A673 (cell line): ENCODE measurements around the gene MAGI1. TPM values are rescaled to one million over a fixed set of nuclear protein-coding genes. Genes with fewer than 3 reads are reported as not detected.

Experiments used
- BruUV-seq: library from RNA; stranded (reverse); fragments of 400-500 nt; replicated peaks from 2 replicates; lab custom pipeline; 2021; lab: Mats Ljungman, UMichigan
- CTCF ChIA-PET: fragments of 300-600 bp; sonication (Branson Sonifier 250); formaldehyde crosslinking; loops from one replicate; lab custom pipeline; 2022; ENCODE audit warnings: antibody characterized with exemption; lab: Charles Lee
- POLR2A ChIA-PET: fragments of 300-600 bp; sonication (Branson Sonifier 250); formaldehyde crosslinking; loops from one replicate; lab custom pipeline; 2022; ENCODE audit warnings: antibody characterized with exemption; ENCODE audit not compliant: low non-redundant PET; lab: Charles Lee
- DNase-seq: peaks from one replicate; pipeline ENCODE4 v3.0.0-alpha.2; 2015; ENCODE audit warnings: low spot score
- H3K27ac ChIP-seq: fragments of 200-600 bp; sonication (generic); 2 replicates; pipeline ENCODE4 v1.5.1; 2016; ENCODE audit warnings: mixed run types, low read depth, mild to moderate bottlenecking, mixed read lengths, antibody characterized with exemption, low read length; ENCODE audit not compliant: poor library complexity, severe bottlenecking
- H3K27me3 ChIP-seq: fragments of 200-600 bp; sonication (generic); replicated peaks from 2 replicates; pipeline ENCODE4 v1.6.1; 2017; ENCODE audit warnings: mixed run types, low read depth, mild to moderate bottlenecking, mixed read lengths, antibody characterized with exemption, low read length; ENCODE audit not compliant: insufficient read depth, poor library complexity
- H3K36me3 ChIP-seq: fragments of 200-600 bp; sonication (generic); 2 replicates; pipeline ENCODE4 v1.6.1; 2016; ENCODE audit warnings: mixed run types, mild to moderate bottlenecking, mixed read lengths, antibody characterized with exemption, low read length; ENCODE audit not compliant: insufficient read depth, poor library complexity, severe bottlenecking
- H3K4me1 ChIP-seq: fragments of 200-600 bp; sonication (generic); 2 replicates; pipeline ENCODE4 v1.6.1; 2017; ENCODE audit warnings: mixed run types, mild to moderate bottlenecking, mixed read lengths, antibody characterized with exemption, low read length; ENCODE audit not compliant: insufficient read depth, poor library complexity, severe bottlenecking
- H3K4me3 ChIP-seq: fragments of 200-600 bp; sonication (generic); 2 replicates; pipeline ENCODE4 v1.5.1; 2016; ENCODE audit warnings: low read depth, mixed run types, mild to moderate bottlenecking, mixed read lengths, low read length; ENCODE audit not compliant: poor library complexity, severe bottlenecking
- H3K9me3 ChIP-seq: fragments of 200-600 bp; sonication (generic); 2 replicates; pipeline ENCODE4 v1.6.1; 2016; ENCODE audit warnings: mixed run types, low read depth, mild to moderate bottlenecking, mixed read lengths, antibody characterized with exemption, low read length; ENCODE audit not compliant: poor library complexity, severe bottlenecking
- EZH2 ChIP-seq: fragments of 200-600 bp; sonication (generic); IDR thresholded peaks from 2 replicates; pipeline ENCODE4 v1.6.1; 2017; ENCODE audit warnings: borderline replicate concordance, low read depth, mild to moderate bottlenecking, mixed read lengths, antibody characterized with exemption, low read length; ENCODE audit not compliant: poor library complexity, severe bottlenecking
- intact Hi-C: fragments of 100-400 bp; cut with micrococcal nuclease; formaldehyde crosslinking; loops from one replicate; pipeline ENCODE4 v1.10.0; 2022; ENCODE audit not compliant: unreplicated experiment
- total RNA-seq: library from RNA; stranded (reverse); gene quantifications from 2 replicates; pipeline ENCODE4 v1.2.3, GENCODE V29; 2021
- TF ChIP-seq, protein P1 (sequence below): fragments of 300-800, 200-600 bp; sonication (generic); conservative IDR thresholded peaks from 2 replicates; pipeline ENCODE4 v1.5.1; 2017; ENCODE audit warnings: low read depth, mild to moderate bottlenecking, antibody characterized with exemption, low read length, moderate library complexity, mixed read lengths

The MAGI1 gene
- total RNA-seq, 1 experiment from 2014 or later, result 30.5 TPM

DNA sequence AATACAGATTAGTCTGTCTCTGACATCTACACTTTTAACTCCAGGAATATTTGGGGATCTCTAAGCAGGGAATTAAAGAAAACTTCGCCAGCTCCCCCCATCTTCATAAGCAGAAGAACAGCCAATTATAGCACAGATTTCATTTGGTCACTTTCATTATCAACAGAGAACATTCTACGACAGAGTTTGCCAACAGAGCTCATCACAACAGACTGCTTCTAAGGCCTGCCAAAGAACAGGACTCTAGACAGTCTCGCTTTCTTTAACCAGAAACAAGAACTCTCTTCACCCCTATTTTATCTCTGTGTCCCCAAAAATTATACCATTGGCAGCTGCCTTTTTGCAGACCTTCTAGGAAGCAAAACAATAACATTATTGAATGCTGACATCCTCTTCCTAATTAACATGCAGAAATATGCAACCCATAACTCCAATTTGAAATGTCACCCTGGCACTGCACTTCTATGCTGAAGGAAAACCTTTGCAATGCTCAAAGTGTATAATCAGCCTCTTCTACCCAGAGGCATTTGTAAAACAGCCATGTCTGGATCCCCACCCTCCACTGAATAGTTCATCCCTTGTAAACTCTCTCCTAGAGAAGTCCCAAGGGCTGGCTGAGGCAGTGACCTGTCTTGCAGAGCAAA, 552.8 kb downstream of the MAGI1 start:
- no TSS peak for BruUV-seq
- POLR2A ChIA-PET, result interaction anchor here (0.7 kb wide), 1 partner anchor 34 kb away, joined by 4 read pairs; no protein-coding TSS in a partner anchor
- H3K4me1 ChIP-seq, result no peaks in the 10 kb centered on the region
- H3K9me3 ChIP-seq, result no peaks in the 10 kb centered on the region
- CTCF ChIA-PET, result no interaction called here
- no peak overlapping the region for H3K27ac ChIP-seq
- TF ChIP-seq, protein P1, sequence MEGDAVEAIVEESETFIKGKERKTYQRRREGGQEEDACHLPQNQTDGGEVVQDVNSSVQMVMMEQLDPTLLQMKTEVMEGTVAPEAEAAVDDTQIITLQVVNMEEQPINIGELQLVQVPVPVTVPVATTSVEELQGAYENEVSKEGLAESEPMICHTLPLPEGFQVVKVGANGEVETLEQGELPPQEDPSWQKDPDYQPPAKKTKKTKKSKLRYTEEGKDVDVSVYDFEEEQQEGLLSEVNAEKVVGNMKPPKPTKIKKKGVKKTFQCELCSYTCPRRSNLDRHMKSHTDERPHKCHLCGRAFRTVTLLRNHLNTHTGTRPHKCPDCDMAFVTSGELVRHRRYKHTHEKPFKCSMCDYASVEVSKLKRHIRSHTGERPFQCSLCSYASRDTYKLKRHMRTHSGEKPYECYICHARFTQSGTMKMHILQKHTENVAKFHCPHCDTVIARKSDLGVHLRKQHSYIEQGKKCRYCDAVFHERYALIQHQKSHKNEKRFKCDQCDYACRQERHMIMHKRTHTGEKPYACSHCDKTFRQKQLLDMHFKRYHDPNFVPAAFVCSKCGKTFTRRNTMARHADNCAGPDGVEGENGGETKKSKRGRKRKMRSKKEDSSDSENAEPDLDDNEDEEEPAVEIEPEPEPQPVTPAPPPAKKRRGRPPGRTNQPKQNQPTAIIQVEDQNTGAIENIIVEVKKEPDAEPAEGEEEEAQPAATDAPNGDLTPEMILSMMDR, result no peak
- no peak for TF ChIP-seq EZH2
- H3K27me3 ChIP-seq, result no peaks in the 10 kb centered on the region
- no peaks in the 10 kb centered on the region for H3K36me3 ChIP-seq
- no peak overlapping the region for H3K4me3 ChIP-seq
- intact Hi-C loops, result no loop called here
- no peak for DNase-seq

DNA sequence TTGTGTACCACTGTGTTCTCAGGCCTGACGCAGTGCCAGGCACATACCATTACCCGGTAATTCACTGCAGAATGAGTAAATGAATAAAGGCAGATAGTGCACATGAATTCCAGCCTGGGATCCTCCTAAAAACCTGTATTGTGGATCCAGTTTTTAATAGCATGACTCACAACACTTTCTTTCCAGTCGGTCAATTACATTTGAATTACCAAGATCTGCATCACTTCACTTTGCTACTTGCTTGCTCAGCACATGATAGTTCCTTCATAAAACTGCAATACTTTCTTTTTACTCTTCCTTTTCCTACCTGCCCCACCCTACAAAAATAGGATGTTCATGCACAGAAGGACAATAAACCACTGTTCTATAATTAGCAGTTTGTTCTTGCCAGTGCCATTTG, 553.8 kb downstream of the MAGI1 start:
- ChIA-PET CTCF (no interaction called here), POLR2A (no interaction called here)
- TF ChIP-seq, protein P1, result no peak
- no peak for TF ChIP-seq EZH2
- Histone ChIP-seq H3K36me3 (no peaks in the 10 kb centered on the region), H3K27me3 (no peaks in the 10 kb centered on the region), H3K4me3 (no peak overlapping the region), H3K9me3 (no peaks in the 10 kb centered on the region), H3K4me1 (no peaks in the 10 kb centered on the region), H3K27ac (no peak overlapping the region)
- intact Hi-C loops, result no loop called here
- DNase-seq, result peak; percentile 7
- no TSS peak for BruUV-seq

DNA sequence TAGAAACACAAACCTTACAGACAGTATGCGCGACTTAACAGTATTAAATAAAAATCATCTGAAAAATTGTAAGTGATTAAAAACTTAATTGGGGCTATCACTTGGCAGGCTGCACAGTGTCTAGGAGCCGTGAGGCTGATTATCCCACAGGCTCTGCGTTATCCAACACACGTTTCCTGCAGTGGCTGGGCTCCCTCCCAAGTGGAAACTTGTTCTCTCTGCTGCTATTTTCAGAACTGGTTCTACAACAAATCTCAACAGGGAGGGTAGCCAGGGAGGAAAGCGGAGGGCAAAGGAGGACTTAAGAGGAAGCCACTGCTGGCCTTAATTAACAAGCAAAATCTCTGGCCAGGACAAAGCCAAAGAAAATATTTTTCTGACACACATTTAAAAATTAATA, 555.2 kb downstream of the MAGI1 start:
- no peak overlapping the region for H3K27ac ChIP-seq
- POLR2A ChIA-PET, result no interaction called here
- DNase-seq, result no peak
- no peaks in the 10 kb centered on the region for H3K9me3 ChIP-seq
- no peaks in the 10 kb centered on the region for H3K4me1 ChIP-seq
- no peaks in the 10 kb centered on the region for H3K36me3 ChIP-seq
- intact Hi-C loops, result no loop called here
- BruUV-seq, result no TSS peak
- CTCF ChIA-PET, result no interaction called here
- no peak for TF ChIP-seq EZH2
- TF ChIP-seq, protein P1, result no peak
- no peaks in the 10 kb centered on the region for H3K27me3 ChIP-seq
- no peak overlapping the region for H3K4me3 ChIP-seq
